ENCODE measurements around the gene WDR6.

Gene WDR6, protein sequence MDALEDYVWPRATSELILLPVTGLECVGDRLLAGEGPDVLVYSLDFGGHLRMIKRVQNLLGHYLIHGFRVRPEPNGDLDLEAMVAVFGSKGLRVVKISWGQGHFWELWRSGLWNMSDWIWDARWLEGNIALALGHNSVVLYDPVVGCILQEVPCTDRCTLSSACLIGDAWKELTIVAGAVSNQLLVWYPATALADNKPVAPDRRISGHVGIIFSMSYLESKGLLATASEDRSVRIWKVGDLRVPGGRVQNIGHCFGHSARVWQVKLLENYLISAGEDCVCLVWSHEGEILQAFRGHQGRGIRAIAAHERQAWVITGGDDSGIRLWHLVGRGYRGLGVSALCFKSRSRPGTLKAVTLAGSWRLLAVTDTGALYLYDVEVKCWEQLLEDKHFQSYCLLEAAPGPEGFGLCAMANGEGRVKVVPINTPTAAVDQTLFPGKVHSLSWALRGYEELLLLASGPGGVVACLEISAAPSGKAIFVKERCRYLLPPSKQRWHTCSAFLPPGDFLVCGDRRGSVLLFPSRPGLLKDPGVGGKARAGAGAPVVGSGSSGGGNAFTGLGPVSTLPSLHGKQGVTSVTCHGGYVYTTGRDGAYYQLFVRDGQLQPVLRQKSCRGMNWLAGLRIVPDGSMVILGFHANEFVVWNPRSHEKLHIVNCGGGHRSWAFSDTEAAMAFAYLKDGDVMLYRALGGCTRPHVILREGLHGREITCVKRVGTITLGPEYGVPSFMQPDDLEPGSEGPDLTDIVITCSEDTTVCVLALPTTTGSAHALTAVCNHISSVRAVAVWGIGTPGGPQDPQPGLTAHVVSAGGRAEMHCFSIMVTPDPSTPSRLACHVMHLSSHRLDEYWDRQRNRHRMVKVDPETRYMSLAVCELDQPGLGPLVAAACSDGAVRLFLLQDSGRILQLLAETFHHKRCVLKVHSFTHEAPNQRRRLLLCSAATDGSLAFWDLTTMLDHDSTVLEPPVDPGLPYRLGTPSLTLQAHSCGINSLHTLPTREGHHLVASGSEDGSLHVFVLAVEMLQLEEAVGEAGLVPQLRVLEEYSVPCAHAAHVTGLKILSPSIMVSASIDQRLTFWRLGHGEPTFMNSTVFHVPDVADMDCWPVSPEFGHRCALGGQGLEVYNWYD

DNA sequence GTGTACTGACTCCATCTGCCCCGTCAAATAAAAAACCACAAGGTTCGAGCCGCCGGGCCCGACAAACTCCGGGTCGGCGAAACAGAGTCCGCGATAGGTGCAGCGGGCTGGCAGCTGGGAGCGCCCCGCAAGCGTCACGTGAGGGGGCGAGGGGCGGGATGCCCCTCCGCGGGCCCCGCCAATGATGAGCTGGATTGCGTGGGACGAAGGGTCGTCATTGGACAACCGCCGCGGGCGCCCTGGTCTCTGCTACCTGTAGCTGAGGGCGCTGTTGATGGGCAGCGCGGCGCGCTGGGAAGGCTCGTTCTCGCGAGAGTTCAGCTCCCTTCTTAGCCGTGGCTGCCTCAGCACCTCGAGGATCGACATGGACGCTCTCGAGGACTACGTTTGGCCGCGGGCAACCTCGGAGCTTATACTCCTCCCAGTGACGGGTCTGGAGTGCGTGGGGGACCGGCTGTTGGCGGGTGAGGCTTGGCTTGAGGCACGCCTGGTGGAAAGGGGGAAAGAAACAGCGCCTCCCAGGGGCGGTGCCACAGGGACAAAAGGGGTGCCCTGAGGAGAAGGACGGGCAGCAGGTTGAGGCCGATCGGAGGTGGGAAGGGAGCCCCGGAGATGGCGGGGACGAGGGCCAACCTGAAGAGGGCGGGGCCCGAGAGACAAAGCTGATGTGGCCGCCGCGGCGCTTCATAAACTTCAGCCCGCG lies at the start of gene WDR6:
WDR6 (plus strand) TSS at position 324 of the 703 bp plus-strand sequence; CDS start at position 365, 41 bp downstream.
- TF ChIP-seq, protein P1, sequence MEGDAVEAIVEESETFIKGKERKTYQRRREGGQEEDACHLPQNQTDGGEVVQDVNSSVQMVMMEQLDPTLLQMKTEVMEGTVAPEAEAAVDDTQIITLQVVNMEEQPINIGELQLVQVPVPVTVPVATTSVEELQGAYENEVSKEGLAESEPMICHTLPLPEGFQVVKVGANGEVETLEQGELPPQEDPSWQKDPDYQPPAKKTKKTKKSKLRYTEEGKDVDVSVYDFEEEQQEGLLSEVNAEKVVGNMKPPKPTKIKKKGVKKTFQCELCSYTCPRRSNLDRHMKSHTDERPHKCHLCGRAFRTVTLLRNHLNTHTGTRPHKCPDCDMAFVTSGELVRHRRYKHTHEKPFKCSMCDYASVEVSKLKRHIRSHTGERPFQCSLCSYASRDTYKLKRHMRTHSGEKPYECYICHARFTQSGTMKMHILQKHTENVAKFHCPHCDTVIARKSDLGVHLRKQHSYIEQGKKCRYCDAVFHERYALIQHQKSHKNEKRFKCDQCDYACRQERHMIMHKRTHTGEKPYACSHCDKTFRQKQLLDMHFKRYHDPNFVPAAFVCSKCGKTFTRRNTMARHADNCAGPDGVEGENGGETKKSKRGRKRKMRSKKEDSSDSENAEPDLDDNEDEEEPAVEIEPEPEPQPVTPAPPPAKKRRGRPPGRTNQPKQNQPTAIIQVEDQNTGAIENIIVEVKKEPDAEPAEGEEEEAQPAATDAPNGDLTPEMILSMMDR (IDR thresholded peaks at IDR 0.05; ENCODE audit: low read depth, low read length, missing control alignments): peak; percentile 26
- peak within 1 kb of the TSS; percentile 59 for H3K4me3 ChIP-seq (replicated peaks; ENCODE audit: low read depth, low read length)
- peak; percentile 88 for DNase-seq (ENCODE audit: extremely low read depth, low read depth)

DNA sequence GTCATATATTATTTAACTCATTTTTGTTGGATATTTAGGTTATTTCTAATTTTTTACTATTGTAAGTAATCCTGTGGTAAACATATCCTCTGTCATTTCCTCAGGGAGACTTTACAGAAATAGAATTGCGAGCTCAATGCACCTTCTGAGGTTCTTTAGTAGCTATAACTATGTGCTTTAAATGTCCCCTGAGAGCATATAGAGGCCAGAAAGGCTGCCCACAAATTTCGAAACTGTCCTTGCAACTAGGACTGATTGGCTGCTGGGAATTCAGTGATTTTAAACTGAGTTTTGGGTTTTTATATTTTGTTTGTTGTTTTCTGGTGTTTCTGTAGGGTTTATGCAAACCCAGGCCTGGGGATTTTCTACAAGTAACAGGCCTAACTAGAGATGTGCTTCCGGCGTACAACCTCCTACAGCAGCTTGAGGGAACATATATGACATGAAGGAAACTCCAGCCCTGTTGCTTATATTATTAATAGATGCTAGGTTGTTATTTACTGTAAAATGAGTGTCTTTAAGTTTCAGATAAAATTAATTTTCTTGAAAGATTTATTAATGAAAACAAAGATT lies 46.3 kb upstream of the WDR6 start:
- TF ChIP-seq, protein P1 (IDR thresholded peaks at IDR 0.05; ENCODE audit: low read depth, low read length, missing control alignments): no peak
- no peak overlapping the region for H3K4me3 ChIP-seq (replicated peaks; ENCODE audit: low read depth, low read length)
- no peak for DNase-seq (ENCODE audit: extremely low read depth, low read depth)

DNA sequence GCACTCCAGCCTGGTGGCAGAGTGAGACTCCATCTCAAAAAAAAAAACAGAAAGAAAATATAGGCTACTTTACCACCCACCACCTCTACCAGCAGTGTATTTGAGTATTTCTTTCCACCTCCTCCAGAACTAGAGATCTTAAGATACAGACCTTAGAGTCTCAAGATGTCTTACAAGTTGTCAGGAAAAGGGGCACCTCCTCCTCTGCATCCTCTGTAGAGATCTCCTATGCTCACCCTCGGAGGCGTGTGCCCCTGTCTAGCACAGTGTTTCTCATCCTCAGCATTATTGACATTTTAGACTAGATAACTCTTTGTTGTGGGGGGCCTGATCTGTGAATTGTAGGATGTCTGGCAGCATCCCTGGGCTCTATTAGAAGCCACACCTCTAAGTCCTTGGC lies 44.9 kb upstream of the WDR6 start:
- TF ChIP-seq, protein P1 (IDR thresholded peaks at IDR 0.05; ENCODE audit: low read depth, low read length, missing control alignments): no peak
- no peak for DNase-seq (ENCODE audit: extremely low read depth, low read depth)
- no peak overlapping the region for H3K4me3 ChIP-seq (replicated peaks; ENCODE audit: low read depth, low read length)

DNA sequence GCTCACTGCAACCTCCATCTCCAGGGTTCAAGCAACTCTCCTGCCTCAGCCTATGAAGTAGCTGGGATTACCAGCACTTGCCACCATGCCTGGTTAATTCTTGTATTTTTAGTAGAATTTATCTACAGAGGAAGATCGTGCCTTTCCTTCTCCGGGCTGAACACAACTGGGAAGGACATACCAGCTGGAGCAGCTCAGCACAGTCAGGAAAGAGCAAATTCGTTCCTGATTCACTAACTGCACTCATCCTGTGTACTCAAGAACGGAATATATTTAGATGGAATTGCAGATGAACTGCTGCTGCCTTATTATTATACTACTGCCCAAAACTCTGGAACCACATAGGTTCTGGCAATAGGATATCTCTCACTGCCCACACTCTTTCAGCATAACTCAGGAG lies 44.3 kb upstream of the WDR6 start:
- TF ChIP-seq, protein P1 (IDR thresholded peaks at IDR 0.05; ENCODE audit: low read depth, low read length, missing control alignments): no peak
- DNase-seq (ENCODE audit: extremely low read depth, low read depth): no peak
- H3K4me3 ChIP-seq (replicated peaks; ENCODE audit: low read depth, low read length): no peak overlapping the region

DNA sequence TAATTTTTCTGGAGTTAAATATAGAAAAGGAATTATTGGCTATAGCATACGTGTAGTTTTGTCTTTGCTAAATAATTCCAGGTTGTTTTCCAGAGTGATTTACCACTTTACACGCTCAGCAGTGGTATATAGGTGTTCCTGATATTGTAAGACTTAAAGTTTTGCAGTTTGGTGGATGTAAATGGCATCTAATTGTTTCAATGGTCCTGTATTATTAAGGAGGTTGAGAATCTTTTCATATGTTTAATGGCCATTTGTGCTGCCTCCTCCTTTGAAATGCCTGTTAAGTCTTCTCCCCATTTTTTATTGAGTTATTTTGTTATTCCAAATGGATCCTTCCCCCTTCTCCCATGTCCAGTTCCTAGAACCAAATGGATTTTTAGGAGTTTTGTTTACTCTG lies 43.6 kb upstream of the WDR6 start:
- TF ChIP-seq, protein P1 (IDR thresholded peaks at IDR 0.05; ENCODE audit: low read depth, low read length, missing control alignments): no peak
- H3K4me3 ChIP-seq (replicated peaks; ENCODE audit: low read depth, low read length): no peak overlapping the region
- DNase-seq (ENCODE audit: extremely low read depth, low read depth): no peak

DNA sequence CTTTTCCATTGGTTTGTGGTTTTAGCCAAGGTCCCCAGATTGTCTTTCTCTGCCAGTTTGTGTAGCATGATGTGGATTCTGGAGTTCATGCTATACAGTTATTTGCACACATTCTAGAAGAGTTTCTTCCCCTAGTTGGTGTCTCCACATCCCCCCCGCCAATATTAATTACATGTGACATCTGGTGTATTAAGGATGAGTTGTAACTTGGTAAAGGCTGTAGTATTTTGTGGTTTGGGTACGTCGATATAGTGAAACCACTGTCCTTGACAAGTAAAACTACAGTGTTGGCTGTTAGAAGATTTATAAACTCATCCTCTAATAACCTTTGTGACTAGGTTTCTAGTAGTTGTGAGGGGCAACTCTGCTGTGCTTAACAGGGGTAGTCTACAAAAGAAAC lies 40.8 kb upstream of the WDR6 start:
- DNase-seq (ENCODE audit: extremely low read depth, low read depth): no peak
- TF ChIP-seq, protein P1 (IDR thresholded peaks at IDR 0.05; ENCODE audit: low read depth, low read length, missing control alignments): no peak
- H3K4me3 ChIP-seq (replicated peaks; ENCODE audit: low read depth, low read length): no peak overlapping the region
